Measurements from ENCODE around the gene HOXD1.

DNA sequence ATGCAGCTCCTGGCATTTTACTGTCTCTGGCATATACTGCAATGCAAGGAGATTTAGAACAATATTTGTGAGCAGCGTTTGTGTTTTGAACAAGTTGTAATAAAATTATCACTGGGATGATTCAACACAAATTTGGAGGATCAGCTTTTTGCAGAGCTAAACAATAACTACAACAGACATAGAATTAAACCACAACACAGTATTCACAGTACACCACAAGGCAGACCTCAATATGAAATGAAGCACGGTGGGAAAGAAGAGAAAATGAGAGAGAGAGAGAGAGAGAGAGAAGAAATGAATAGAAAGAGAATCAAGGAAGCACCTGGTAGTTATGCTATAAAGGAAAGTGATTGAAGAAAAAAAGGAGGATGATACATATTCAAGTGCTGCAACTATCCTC lies 39.4 kb downstream of the HOXD1 start:
- TF ChIP-seq YY1 (IDR thresholded peaks at IDR 0.05; ENCODE audit: low read depth) (no peak), EP300 (IDR thresholded peaks at IDR 0.05; ENCODE audit: borderline replicate concordance) (no peak), CREB1 (IDR thresholded peaks at IDR 0.05; ENCODE audit: low read depth) (no peak), TAF1 (IDR thresholded peaks at IDR 0.05; ENCODE audit: low read depth) (no peak), ZBTB7A (IDR thresholded peaks at IDR 0.05; ENCODE audit: low read depth) (no peak), CEBPB (IDR thresholded peaks at IDR 0.05) (no peak), REST (IDR thresholded peaks at IDR 0.05; ENCODE audit: low read depth) (no peak), RAD21 (IDR thresholded peaks at IDR 0.05; ENCODE audit: low read depth) (no peak), FOXM1 (IDR thresholded peaks at IDR 0.05; ENCODE audit: borderline replicate concordance, low read depth) (no peak), EGR1 (IDR thresholded peaks at IDR 0.05) (no peak)
- TF ChIP-seq, protein P1, sequence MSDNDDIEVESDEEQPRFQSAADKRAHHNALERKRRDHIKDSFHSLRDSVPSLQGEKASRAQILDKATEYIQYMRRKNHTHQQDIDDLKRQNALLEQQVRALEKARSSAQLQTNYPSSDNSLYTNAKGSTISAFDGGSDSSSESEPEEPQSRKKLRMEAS (IDR thresholded peaks at IDR 0.05): no peak
- TF ChIP-seq, protein P2, sequence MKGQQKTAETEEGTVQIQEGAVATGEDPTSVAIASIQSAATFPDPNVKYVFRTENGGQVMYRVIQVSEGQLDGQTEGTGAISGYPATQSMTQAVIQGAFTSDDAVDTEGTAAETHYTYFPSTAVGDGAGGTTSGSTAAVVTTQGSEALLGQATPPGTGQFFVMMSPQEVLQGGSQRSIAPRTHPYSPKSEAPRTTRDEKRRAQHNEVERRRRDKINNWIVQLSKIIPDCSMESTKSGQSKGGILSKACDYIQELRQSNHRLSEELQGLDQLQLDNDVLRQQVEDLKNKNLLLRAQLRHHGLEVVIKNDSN (IDR thresholded peaks at IDR 0.05): no peak
